Stimulated activated naive CD8-positive, alpha-beta T cell treated with anti-CD3 and anti-CD28 coated beads, Interleukin-15, Interleukin-2, amounts not matched to agents 100 ng/mL and 50 ng/mL, for 24 hours (primary cell): Measurements from ENCODE around the gene ZNF683.
"Not testable (repeated sequence)": the region's sequence is repeated elsewhere in the genome, so short reads cannot be mapped to it uniquely, and the experiment has no call there.

Source experiments
- H3K27ac Mint-ChIP-seq: one replicate; pipeline ENCODE4 v1.8.0; 2021; ENCODE audit warnings: mild to moderate bottlenecking, mixed read lengths
- H3K27me3 Mint-ChIP-seq: one replicate; pipeline ENCODE4 v1.8.0; 2021; ENCODE audit warnings: mixed read lengths
- H3K36me3 Mint-ChIP-seq: one replicate; pipeline ENCODE4 v1.8.0; 2021; ENCODE audit warnings: low read depth, mixed read lengths
- H3K4me1 Mint-ChIP-seq: one replicate; pipeline ENCODE4 v1.8.0; 2021; ENCODE audit warnings: low read depth, mixed read lengths
- H3K4me3 Mint-ChIP-seq: one replicate; pipeline ENCODE4 v1.8.0; 2021; ENCODE audit warnings: mild to moderate bottlenecking, mixed read lengths
- H3K9me3 Mint-ChIP-seq: one replicate; pipeline ENCODE4 v1.8.0; 2021; ENCODE audit warnings: mixed read lengths

The ZNF683 gene

GRCh38 chr1:26340047-26340481 is 32.5 kb downstream of the ZNF683 start:
- Mint-ChIP-seq H3K36me3 (no peaks in the 10 kb centered on the region), H3K27me3 (peaks cover 4% of the 10 kb centered on the region), H3K27ac (peak overlapping the region; percentile 43), H3K4me3 (no peak overlapping the region), H3K9me3 (no peaks in the 10 kb centered on the region), H3K4me1 (peaks cover 12% of the 10 kb centered on the region)

GRCh38 chr1:26338670-26339069 is 33.9 kb downstream of the ZNF683 start:
- peaks cover 4% of the 10 kb centered on the region for H3K27me3 Mint-ChIP-seq
- no peaks in the 10 kb centered on the region for H3K9me3 Mint-ChIP-seq
- no peak overlapping the region for H3K4me3 Mint-ChIP-seq
- H3K36me3 Mint-ChIP-seq: no peaks in the 10 kb centered on the region
- peaks cover 12% of the 10 kb centered on the region for H3K4me1 Mint-ChIP-seq
- no peak overlapping the region for H3K27ac Mint-ChIP-seq

GRCh38 chr1:26337625-26338024 is 34.9 kb downstream of the ZNF683 start:
- no peak overlapping the region for H3K4me3 Mint-ChIP-seq
- peaks cover 4% of the 10 kb centered on the region for H3K27me3 Mint-ChIP-seq
- H3K4me1 Mint-ChIP-seq: peaks cover 12% of the 10 kb centered on the region
- H3K9me3 Mint-ChIP-seq: no peaks in the 10 kb centered on the region
- H3K27ac Mint-ChIP-seq: no peak overlapping the region
- H3K36me3 Mint-ChIP-seq: no peaks in the 10 kb centered on the region

GRCh38 chr1:26337206-26337535 is 35.4 kb downstream of the ZNF683 start:
- Mint-ChIP-seq H3K27ac (no peak overlapping the region), H3K4me1 (peaks cover 12% of the 10 kb centered on the region), H3K36me3 (no peaks in the 10 kb centered on the region), H3K9me3 (no peaks in the 10 kb centered on the region), H3K4me3 (peak overlapping the region; percentile 37), H3K27me3 (peaks cover 4% of the 10 kb centered on the region)

GRCh38 chr1:26336477-26337205 is 35.9 kb downstream of the ZNF683 start:
- Mint-ChIP-seq H3K27me3 (peaks cover 4% of the 10 kb centered on the region), H3K9me3 (no peaks in the 10 kb centered on the region), H3K27ac (no peak overlapping the region), H3K36me3 (no peaks in the 10 kb centered on the region), H3K4me1 (peaks cover 12% of the 10 kb centered on the region), H3K4me3 (peak overlapping the region; percentile 37)

GRCh38 chr1:26335774-26336476 is 36.6 kb downstream of the ZNF683 start:
- Mint-ChIP-seq H3K36me3 (no peaks in the 10 kb centered on the region), H3K4me3 (peak overlapping the region; percentile 83), H3K27me3 (peaks cover 4% of the 10 kb centered on the region), H3K27ac (no peak overlapping the region), H3K9me3 (no peaks in the 10 kb centered on the region), H3K4me1 (peaks cover 12% of the 10 kb centered on the region)

GRCh38 chr1:26333312-26333711 is 39.2 kb downstream of the ZNF683 start:
- not testable (repeated sequence) for H3K9me3 Mint-ChIP-seq, H3K4me3 Mint-ChIP-seq, H3K36me3 Mint-ChIP-seq, H3K27ac Mint-ChIP-seq, H3K27me3 Mint-ChIP-seq
- H3K4me1 Mint-ChIP-seq: peaks cover 12% of the 10 kb centered on the region

- no peaks in the 10 kb centered on the region for H3K36me3 Mint-ChIP-seq
- no peaks in the 10 kb centered on the region for H3K4me1 Mint-ChIP-seq
- no peaks in the 10 kb centered on the region for H3K27me3 Mint-ChIP-seq
- H3K9me3 Mint-ChIP-seq: no peaks in the 10 kb centered on the region
- no peak overlapping the region for H3K27ac Mint-ChIP-seq
- no peak overlapping the region for H3K4me3 Mint-ChIP-seq
Observed at GRCh38 chr1:26330276-26330675, 42.3 kb downstream of the ZNF683 start.

GRCh38 chr1:26329380-26329779 is 43.2 kb downstream of the ZNF683 start:
- H3K4me1 Mint-ChIP-seq, H3K4me3 Mint-ChIP-seq, H3K27ac Mint-ChIP-seq, H3K36me3 Mint-ChIP-seq, H3K9me3 Mint-ChIP-seq, H3K27me3 Mint-ChIP-seq: not testable (repeated sequence)

- peaks cover 4% of the 10 kb centered on the region for H3K4me1 Mint-ChIP-seq
- peaks cover 5% of the 10 kb centered on the region for H3K36me3 Mint-ChIP-seq
- no peak overlapping the region for H3K4me3 Mint-ChIP-seq
- H3K27me3 Mint-ChIP-seq: no peaks in the 10 kb centered on the region
- H3K27ac Mint-ChIP-seq: no peak overlapping the region
- no peaks in the 10 kb centered on the region for H3K9me3 Mint-ChIP-seq
Observed at GRCh38 chr1:26328597-26328996, 44.0 kb downstream of the ZNF683 start.

- Mint-ChIP-seq H3K9me3 (no peaks in the 10 kb centered on the region), H3K36me3 (peaks cover 10% of the 10 kb centered on the region), H3K27me3 (no peaks in the 10 kb centered on the region), H3K27ac (no peak overlapping the region), H3K4me1 (peaks cover 7% of the 10 kb centered on the region), H3K4me3 (no peak overlapping the region)
Observed at GRCh38 chr1:26327956-26328362, 44.6 kb downstream of the ZNF683 start.

- peaks cover 41% of the 10 kb centered on the region for H3K4me1 Mint-ChIP-seq
- H3K4me3 Mint-ChIP-seq: no peak overlapping the region
- H3K9me3 Mint-ChIP-seq: no peaks in the 10 kb centered on the region
- peaks cover 34% of the 10 kb centered on the region for H3K36me3 Mint-ChIP-seq
- no peaks in the 10 kb centered on the region for H3K27me3 Mint-ChIP-seq
- no peak overlapping the region for H3K27ac Mint-ChIP-seq
Observed at GRCh38 chr1:26324550-26324949, 48.0 kb downstream of the ZNF683 start.

- H3K4me3 Mint-ChIP-seq: no peak overlapping the region
Observed at GRCh38 chr1:26323382-26323781, 49.2 kb downstream of the ZNF683 start.

GRCh38 chr1:26322042-26322331 is 50.6 kb downstream of the ZNF683 start:
- Mint-ChIP-seq H3K4me1 (peaks cover 60% of the 10 kb centered on the region), H3K27ac (no peak overlapping the region), H3K27me3 (no peaks in the 10 kb centered on the region), H3K9me3 (no peaks in the 10 kb centered on the region), H3K36me3 (peaks cover 39% of the 10 kb centered on the region), H3K4me3 (no peak overlapping the region)

More at GRCh38 chr1:26323382-26323781, 49.2 kb downstream of the ZNF683 start:
- Mint-ChIP-seq H3K27me3 (no peaks in the 10 kb centered on the region), H3K27ac (peak overlapping the region; percentile 66), H3K36me3 (peaks cover 39% of the 10 kb centered on the region), H3K9me3 (no peaks in the 10 kb centered on the region), H3K4me1 (peaks cover 46% of the 10 kb centered on the region)

- Mint-ChIP-seq H3K27ac (peak overlapping the region; percentile 88), H3K9me3 (no peaks in the 10 kb centered on the region), H3K36me3 (peaks cover 39% of the 10 kb centered on the region), H3K4me1 (peaks cover 65% of the 10 kb centered on the region), H3K27me3 (no peaks in the 10 kb centered on the region), H3K4me3 (peak overlapping the region; percentile 80)
Observed at GRCh38 chr1:26321315-26322041, 51.1 kb downstream of the ZNF683 start.
